AG04450 (cell line): ENCODE data around the gene IGFBP2. TPM values are rescaled to one million over a fixed set of nuclear protein-coding genes. Genes with fewer than 3 reads are reported as not detected.
A peak's percentile ranks its signal among the peaks of the same experiment; 100 is the strongest.

ENCODE experiments used
- CTCF ChIA-PET: fragments of 300-600, 350-600 bp; formaldehyde crosslinking; extraction: SDS; loops from one replicate; lab custom pipeline; 2022; ENCODE audit warnings: antibody characterized with exemption, inconsistent platforms; lab: Charles Lee
- POLR2A ChIA-PET: fragments of 350-600 bp; formaldehyde crosslinking; extraction: SDS; loops from one replicate; lab custom pipeline; 2021; ENCODE audit warnings: antibody characterized with exemption, inconsistent platforms; lab: Yijun Ruan, JAX
- DNase-seq: peaks from one replicate; pipeline ENCODE4 v3.0.0-alpha.2; 2011; ENCODE audit warnings: low read depth, low spot score
- H3K27ac ChIP-seq: one replicate; pipeline ENCODE4 v1.5.1; 2012; ENCODE audit warnings: low read depth, low read length, control low read depth
- H3K27me3 ChIP-seq: one replicate; pipeline ENCODE4 v1.6.0; 2012; ENCODE audit warnings: low read length; ENCODE audit not compliant: control insufficient read depth, insufficient read depth
- H3K4me3 ChIP-seq: 2 replicates; pipeline ENCODE4 v1.5.1; 2011; ENCODE audit warnings: mild to moderate bottlenecking, low read depth, low read length, control low read depth
- H3K9me3 ChIP-seq: 2 replicates; pipeline ENCODE4 v1.5.1; 2012; ENCODE audit warnings: low read length; ENCODE audit not compliant: control insufficient read depth, insufficient read depth
- polyA plus RNA-seq: library from polyadenylated mRNA; depleted of rRNA; stranded (reverse); fragments of >200 nt; gene quantifications from 2 replicates; pipeline ENCODE4 v1.2.3, GENCODE V29; 2011
- TF ChIP-seq, protein P1 (sequence below): IDR thresholded peaks from 2 replicates; pipeline ENCODE4 v1.5.1; 2011; ENCODE audit warnings: low read depth, low read length, control low read depth, inconsistent platforms

The IGFBP2 gene
- polyA plus RNA-seq, 1 experiment = 25.2 TPM

DNA sequence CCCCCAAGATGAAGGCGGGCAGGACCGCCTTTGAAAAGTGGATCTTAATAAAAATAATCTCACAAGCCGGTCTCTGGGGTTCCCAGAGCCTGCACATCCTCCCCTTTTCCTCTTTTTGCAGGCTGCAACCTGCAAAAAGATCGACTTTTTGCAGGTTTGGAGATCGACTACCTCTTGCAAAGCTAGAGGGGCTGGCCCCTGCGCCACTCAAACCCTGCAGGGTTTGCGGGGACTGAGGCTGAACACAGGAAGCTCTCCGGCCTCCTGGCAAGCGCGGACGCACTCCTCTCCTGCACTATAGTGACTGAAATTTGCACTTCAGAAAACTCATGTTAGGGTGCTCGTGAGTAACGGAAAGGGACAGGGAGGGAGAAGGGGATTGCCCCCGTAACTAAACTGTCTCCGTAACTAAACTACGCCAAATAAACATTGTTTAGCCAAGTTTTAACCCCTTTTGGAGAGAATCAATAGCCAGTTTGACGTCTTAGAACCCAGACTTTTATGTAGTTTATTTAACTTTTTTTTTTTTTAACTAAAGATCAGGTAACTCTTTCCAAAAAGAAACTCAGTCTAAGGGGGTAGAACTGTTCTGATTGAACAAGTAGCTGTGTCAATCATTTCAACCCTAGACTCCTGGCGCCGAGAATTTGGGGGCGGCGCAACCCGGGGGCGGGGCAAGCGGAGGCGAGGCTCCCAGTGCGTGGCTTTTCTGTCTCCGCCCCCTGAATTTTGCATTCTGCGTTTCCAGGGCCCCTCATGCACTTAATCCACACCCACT is 59.6 kb downstream of the IGFBP2 start:
- H3K27me3 ChIP-seq = no peaks in the 10 kb centered on the region
- peak overlapping the region; percentile 93 for H3K4me3 ChIP-seq
- H3K27ac ChIP-seq = peak overlapping the region; percentile 75
- no peak for DNase-seq
- ChIA-PET POLR2A (interaction anchor here (0.6 to 3.4 kb wide), 14 partner anchors 8 to 1017 kb away, joined by 3 to 25 read pairs (median 4); no protein-coding TSS in a partner anchor), CTCF (interaction anchor here (1.1 to 1.6 kb wide), 3 partner anchors 473 to 1020 kb away, joined by 5 to 9 read pairs (median 8); no protein-coding TSS in a partner anchor)
- TF ChIP-seq, protein P1, sequence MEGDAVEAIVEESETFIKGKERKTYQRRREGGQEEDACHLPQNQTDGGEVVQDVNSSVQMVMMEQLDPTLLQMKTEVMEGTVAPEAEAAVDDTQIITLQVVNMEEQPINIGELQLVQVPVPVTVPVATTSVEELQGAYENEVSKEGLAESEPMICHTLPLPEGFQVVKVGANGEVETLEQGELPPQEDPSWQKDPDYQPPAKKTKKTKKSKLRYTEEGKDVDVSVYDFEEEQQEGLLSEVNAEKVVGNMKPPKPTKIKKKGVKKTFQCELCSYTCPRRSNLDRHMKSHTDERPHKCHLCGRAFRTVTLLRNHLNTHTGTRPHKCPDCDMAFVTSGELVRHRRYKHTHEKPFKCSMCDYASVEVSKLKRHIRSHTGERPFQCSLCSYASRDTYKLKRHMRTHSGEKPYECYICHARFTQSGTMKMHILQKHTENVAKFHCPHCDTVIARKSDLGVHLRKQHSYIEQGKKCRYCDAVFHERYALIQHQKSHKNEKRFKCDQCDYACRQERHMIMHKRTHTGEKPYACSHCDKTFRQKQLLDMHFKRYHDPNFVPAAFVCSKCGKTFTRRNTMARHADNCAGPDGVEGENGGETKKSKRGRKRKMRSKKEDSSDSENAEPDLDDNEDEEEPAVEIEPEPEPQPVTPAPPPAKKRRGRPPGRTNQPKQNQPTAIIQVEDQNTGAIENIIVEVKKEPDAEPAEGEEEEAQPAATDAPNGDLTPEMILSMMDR = no peak
- no peaks in the 10 kb centered on the region; the same call in 1 of the 2 replicates for H3K9me3 ChIP-seq

DNA sequence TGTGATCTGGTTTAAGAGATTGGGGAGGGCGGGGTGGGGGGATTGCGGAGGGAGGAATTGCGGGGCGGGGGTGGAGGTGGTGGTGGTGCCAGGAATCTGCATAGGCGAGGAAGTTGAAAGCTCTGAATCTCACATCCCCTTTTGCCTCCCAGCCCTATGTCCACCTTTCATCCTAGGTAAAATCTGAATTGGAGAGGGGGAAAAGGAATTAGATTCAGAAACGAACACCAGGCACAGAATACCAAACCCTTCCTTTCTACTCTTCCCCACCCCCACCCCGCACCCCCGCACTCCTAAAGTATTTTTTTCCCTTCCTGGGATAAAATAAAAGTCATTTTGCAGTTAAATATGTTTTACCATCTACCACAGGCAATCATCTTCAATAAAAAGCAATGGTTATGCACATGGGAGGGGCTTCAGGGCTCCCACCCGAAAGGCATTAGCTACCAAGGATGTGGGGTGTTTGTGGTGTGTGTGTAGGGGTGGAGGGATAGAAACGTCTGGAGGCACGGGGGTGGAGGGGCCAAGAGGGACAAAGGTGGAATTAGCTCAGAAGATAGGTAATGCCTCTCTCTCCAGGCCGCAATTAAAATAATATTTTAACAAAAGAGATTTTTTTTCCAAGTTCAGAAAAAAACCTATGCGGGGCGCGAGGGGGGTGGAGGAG is 60.3 kb downstream of the IGFBP2 start:
- POLR2A ChIA-PET = interaction anchor here (0.6 to 3.4 kb wide), 27 partner anchors 8 to 1020 kb away, joined by 3 to 30 read pairs (median 4); no protein-coding TSS in a partner anchor
- no peaks in the 10 kb centered on the region for H3K27me3 ChIP-seq
- TF ChIP-seq, protein P1 = no peak

DNA sequence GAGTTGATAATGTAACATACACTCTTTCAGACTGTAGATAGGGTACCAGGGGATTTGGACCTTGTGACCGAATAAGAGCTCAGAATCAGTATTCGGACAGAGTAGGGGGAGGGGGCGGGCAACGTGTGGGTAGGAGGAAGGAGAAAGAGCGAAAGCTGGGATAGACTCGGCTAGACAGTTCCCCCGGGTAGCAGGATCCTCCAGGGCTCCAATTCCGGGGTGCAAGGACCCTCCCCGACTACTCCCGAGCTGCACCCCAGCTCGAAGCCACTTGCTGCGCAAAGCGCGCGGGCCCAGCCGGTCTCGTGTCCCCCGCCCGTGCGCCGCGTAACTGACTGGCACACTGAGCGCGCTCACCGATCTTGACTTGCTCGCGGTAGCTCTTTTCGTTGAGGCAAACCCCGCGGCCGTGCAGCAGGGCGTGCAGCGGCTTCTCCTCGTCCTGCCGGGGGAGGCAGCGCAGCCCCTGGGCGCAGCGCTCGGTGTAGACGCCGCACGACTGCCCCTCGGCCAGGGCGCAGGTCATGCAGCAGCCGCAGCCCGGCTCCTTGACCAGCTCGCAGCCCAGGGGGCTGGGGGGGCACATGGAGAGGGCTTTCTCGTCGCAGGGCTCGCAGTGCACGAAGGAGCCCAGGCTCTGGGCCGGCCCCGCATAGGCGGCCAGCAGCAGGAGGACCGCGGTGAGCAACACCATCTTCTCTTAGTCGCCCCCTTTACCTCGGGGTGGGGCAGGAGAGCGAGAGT is 61.0 kb downstream of the IGFBP2 start:
- peak overlapping the region; percentile 93 for H3K4me3 ChIP-seq
- POLR2A ChIA-PET = interaction anchor here (0.7 to 3.4 kb wide), 26 partner anchors 9 to 1019 kb away, joined by 3 to 30 read pairs (median 6); no protein-coding TSS in a partner anchor
- DNase-seq = no peak
- CTCF ChIA-PET = interaction anchor here (0.6 to 1.6 kb wide), 5 partner anchors 12 to 1019 kb away, joined by 3 to 9 read pairs (median 8); no protein-coding TSS in a partner anchor
- H3K9me3 ChIP-seq = no peaks in the 10 kb centered on the region; the same call in 1 of the 2 replicates
- peak overlapping the region; percentile 89 for H3K27ac ChIP-seq
- H3K27me3 ChIP-seq = no peaks in the 10 kb centered on the region
- TF ChIP-seq, protein P1 = no peak

More for the DNA sequence above, 60.3 kb downstream of the IGFBP2 start:
- DNase-seq = no peak
- CTCF ChIA-PET = interaction anchor here (0.6 to 1.6 kb wide), 5 partner anchors 11 to 1019 kb away, joined by 3 to 9 read pairs (median 8); no protein-coding TSS in a partner anchor
- H3K9me3 ChIP-seq = no peaks in the 10 kb centered on the region; the same call in 1 of the 2 replicates
- H3K4me3 ChIP-seq = peak overlapping the region; percentile 93
- H3K27ac ChIP-seq = peak overlapping the region; percentile 89

DNA sequence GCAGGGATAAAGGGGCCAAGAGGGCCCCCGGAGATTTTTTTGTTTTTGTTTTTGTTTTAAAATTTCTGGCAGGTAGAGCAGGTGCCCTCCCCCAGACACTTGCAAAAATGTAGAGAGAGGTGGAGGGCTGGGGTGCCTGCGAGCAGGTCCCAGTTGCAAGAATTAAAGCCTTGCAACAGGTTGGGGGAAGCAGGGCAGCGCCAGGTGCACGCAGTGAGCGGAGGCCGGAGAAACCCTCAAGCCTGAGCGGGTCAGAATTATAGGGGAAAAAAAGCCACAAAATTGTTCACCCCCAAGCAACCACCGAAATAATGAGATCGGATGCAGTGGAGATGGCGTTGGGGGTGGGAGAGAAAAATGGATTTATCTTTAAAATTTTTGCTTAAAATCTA is 61.6 kb downstream of the IGFBP2 start:
- peak overlapping the region; percentile 89 for H3K27ac ChIP-seq
- no peak for DNase-seq
- ChIA-PET POLR2A (interaction anchor here (0.6 to 3.4 kb wide), 42 partner anchors 10 to 1062 kb away, joined by 3 to 30 read pairs (median 6); no protein-coding TSS in a partner anchor), CTCF (interaction anchor here (0.6 to 4.2 kb wide), 26 partner anchors 7 to 1061 kb away, joined by 3 to 43 read pairs (median 4); no protein-coding TSS in a partner anchor)
- TF ChIP-seq, protein P1 = no peak
- H3K9me3 ChIP-seq = no peaks in the 10 kb centered on the region; the same call in 1 of the 2 replicates
- peak overlapping the region; percentile 93 for H3K4me3 ChIP-seq
- H3K27me3 ChIP-seq = no peaks in the 10 kb centered on the region
